Measurements from ENCODE around the gene ZNF20.

GRCh38 chr19:12111943-12112637, 28.1 kb downstream of the ZNF20 start:
- no peak for TF ChIP-seq POLR2AphosphoS5 (IDR thresholded peaks at IDR 0.05)
- no peak for TF ChIP-seq CTCF (IDR thresholded peaks at IDR 0.05)
- TF ChIP-seq EP300 (IDR thresholded peaks at IDR 0.05) = no peak
